ENCODE data around the gene USP49. TPM values are rescaled to one million over a fixed set of nuclear protein-coding genes. Genes with fewer than 3 reads are reported as not detected.

Gene USP49
- total RNA-seq, 2 donors from 2014 or later: 8.2 to 15.3 TPM

DNA sequence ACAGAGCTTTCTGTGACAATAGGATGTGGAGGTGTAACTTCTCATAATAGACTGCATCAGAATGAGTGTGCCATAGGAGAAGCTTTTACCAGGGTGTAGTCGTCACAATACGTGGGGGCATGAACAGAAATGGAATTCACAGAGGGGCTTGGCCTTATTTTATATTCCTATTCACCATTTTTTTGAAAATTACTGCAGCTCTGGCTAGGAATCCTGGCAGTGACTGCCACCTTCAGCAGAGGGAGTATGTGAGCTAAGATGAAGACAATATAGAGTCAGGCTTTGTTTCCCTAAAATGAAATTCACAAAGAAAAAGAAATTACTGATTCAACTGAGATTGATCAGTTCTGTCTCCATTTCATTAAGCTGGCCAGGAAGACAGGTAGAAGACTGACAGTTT is 93.8 kb downstream of the USP49 start:
- ATAC-seq (no peak), DNase-seq (ENCODE audit: low spot score) (no peak)
- no peaks in the 10 kb centered on the region for H3K36me3 Mint-ChIP-seq
- H3K4me1 Mint-ChIP-seq (ENCODE audit: low read depth in 2 of 2): peaks cover 0 to 4% of the 10 kb centered on the region in 2 donors
- no peaks in the 10 kb centered on the region for H3K9me3 Mint-ChIP-seq
- H3K27ac Mint-ChIP-seq: no peak overlapping the region
- H3K27me3 Mint-ChIP-seq: no peaks in the 10 kb centered on the region
- H3K4me3 Mint-ChIP-seq: no peak overlapping the region

DNA sequence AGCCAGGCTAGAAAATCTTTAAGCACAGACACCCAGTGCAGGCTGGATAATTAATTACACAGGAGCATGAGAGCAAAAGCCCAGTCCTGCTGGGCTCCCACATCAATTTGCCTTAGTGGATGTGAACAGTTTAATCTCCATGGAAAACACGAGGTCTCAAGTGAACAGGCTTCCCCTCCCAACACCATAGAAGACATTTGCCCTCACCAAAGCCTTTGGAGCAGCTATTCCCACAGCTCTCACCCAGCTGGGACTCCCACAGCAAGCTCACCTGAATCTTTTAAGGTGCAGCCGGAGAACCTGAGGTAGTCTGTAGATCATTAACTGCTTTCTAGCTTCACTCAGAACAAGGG is 95.6 kb downstream of the USP49 start:
- DNase-seq (ENCODE audit: low spot score) (no peak), ATAC-seq (no peak)
- H3K4me1 Mint-ChIP-seq (ENCODE audit: low read depth in 2 of 2): peaks cover 0 to 4% of the 10 kb centered on the region in 2 donors
- H3K9me3 Mint-ChIP-seq: no peaks in the 10 kb centered on the region
- H3K27ac Mint-ChIP-seq: no peak overlapping the region
- no peaks in the 10 kb centered on the region for H3K36me3 Mint-ChIP-seq
- H3K27me3 Mint-ChIP-seq: no peaks in the 10 kb centered on the region
- H3K4me3 Mint-ChIP-seq: no peak overlapping the region

DNA sequence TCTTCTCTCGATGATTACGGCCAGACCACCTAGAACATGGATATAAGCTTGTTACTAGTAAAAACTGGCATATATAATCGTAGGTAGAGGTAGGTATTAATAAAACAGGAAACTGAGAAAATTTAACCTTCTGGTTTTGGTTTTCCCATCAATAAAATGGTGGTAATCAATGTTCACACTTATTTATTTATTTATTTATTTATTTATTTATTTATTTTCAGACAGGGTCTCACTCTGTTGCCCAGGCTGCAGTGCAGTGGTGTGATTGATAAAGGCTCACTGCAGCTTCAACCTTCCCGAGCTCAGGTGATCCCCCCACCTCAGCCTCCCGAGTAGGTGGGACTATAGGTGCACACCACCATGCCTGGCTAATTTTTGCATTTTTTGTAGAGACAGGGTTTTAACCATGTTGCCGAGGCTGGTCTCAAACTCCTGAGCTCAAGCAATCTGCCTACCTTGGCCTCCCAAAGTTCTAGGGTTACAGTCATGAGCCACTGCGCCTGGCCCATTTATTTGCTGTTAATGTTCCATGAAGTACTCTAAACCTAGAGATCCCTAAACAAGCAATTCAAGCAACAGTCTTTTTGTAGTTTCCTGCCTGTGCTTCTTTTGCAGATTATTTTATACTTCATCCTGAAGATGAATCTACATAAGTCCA is 96.1 kb downstream of the USP49 start:
- Mint-ChIP-seq H3K27me3 (no peaks in the 10 kb centered on the region), H3K36me3 (no peaks in the 10 kb centered on the region), H3K9me3 (no peaks in the 10 kb centered on the region), H3K27ac (no peak overlapping the region), H3K4me1 (ENCODE audit: low read depth in 2 of 2) (no peaks in the 10 kb centered on the region), H3K4me3 (no peak overlapping the region)
- no peak for ATAC-seq
- DNase-seq (ENCODE audit: low spot score): no peak

DNA sequence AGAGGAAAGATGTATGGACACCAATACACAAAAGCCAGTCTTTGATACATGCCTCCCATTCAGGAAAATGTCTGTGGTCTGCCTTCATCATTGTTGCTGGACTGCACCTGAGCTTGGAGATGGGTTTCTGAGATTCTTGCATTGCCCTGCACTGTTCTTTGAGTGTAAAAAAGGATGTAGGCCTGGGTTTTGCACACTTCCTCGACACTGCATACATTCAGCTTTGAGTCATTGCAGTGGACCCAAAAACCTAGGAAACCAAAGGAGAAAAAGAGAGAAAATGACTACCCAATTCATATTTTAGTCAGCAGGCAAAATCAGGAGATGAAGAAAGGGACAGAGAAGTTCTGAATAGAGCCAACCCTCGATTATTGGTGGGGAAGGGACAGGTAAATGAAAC is 98.7 kb downstream of the USP49 start:
- no peak for DNase-seq (ENCODE audit: low spot score)
- no peaks in the 10 kb centered on the region for H3K9me3 Mint-ChIP-seq
- ATAC-seq: no peak

DNA sequence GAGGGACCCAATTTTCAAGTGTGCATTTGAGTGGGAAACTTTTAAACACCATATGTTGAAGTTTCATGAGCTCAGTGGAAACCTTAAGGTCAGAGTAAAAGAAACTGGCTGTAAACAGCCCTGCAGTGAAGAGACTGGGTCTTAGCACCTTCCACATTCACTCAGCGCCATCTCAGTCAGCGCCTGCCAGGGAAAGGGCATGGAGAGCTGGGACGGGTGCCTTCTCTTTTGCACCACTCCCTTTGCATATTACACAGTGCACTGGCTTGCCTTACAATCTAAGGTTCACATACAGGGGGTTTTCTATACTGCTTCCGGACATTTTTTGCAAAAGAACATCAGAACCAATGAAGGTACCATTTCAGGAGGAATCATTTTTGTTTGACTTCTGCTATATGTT is 103.2 kb downstream of the USP49 start:
- H3K4me1 Mint-ChIP-seq (ENCODE audit: low read depth in 2 of 2): peaks cover 10% of the 10 kb centered on the region in 2 donors
- H3K27ac Mint-ChIP-seq: no peak overlapping the region
- no peaks in the 10 kb centered on the region for H3K9me3 Mint-ChIP-seq
- no peak overlapping the region for H3K4me3 Mint-ChIP-seq
- no peaks in the 10 kb centered on the region for H3K27me3 Mint-ChIP-seq
- peaks cover 11% of the 10 kb centered on the region for H3K36me3 Mint-ChIP-seq
- DNase-seq (ENCODE audit: low spot score): no peak
- no peak for ATAC-seq

More for the DNA sequence above, 98.7 kb downstream of the USP49 start:
- Mint-ChIP-seq H3K36me3 (no peaks in the 10 kb centered on the region), H3K27me3 (no peaks in the 10 kb centered on the region), H3K4me3 (no peak overlapping the region), H3K4me1 (ENCODE audit: low read depth in 2 of 2) (no peaks in the 10 kb centered on the region), H3K27ac (no peak overlapping the region)

DNA sequence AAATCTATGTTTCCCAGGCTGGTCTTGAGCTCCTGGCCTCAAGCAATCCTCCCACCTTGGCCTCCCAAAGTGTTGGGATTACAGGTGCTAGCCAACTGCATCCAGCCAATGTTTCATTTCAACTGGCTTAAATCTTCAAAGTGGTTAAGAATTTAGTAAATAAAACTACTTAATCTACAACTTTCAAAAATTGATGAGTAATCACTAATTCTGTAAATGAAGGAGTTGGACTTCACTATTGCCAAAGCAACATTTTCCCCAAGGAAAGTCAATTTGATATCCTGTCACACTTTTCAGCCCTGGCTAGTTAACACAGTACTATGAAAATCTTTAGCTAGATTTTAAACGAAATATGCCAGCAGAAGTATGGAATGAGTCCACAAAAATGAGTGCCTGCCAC is 103.9 kb downstream of the USP49 start:
- Mint-ChIP-seq H3K27me3 (no peaks in the 10 kb centered on the region), H3K9me3 (no peaks in the 10 kb centered on the region), H3K27ac (no peak overlapping the region), H3K4me3 (no peak overlapping the region), H3K36me3 (peaks cover 11% of the 10 kb centered on the region), H3K4me1 (ENCODE audit: low read depth in 2 of 2) (peaks cover 10% of the 10 kb centered on the region in 2 donors)
- ATAC-seq: no peak
- DNase-seq (ENCODE audit: low spot score): no peak

DNA sequence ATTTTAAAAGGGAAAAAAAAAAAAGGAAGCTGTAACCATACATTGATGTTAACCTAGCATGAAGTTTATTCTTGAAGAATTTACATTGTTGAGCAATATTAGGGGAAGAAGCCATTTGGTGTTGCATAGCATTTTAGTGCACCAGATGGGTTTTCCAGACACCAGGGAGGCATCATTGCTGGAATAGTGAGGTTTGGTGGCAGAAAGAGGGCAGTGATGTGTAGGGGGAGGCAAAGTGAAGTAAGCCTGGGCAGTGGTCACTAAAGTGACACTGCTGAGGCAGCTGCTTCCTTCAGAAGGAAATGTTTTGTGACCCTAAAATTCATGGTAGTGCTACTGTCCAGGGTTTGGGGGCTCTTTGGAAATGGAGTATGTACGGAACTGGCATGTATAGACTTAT is 105.1 kb downstream of the USP49 start:
- peaks cover 10% of the 10 kb centered on the region in 2 donors for H3K4me1 Mint-ChIP-seq (ENCODE audit: low read depth in 2 of 2)
- H3K4me3 Mint-ChIP-seq: peak overlapping the region; percentile 95
- peaks cover 11% of the 10 kb centered on the region for H3K36me3 Mint-ChIP-seq
- H3K27ac Mint-ChIP-seq: peak overlapping the region; percentile 91
- no peaks in the 10 kb centered on the region for H3K9me3 Mint-ChIP-seq
- H3K27me3 Mint-ChIP-seq: no peaks in the 10 kb centered on the region
- no peak for DNase-seq (ENCODE audit: low spot score)
- ATAC-seq: no peak

DNA sequence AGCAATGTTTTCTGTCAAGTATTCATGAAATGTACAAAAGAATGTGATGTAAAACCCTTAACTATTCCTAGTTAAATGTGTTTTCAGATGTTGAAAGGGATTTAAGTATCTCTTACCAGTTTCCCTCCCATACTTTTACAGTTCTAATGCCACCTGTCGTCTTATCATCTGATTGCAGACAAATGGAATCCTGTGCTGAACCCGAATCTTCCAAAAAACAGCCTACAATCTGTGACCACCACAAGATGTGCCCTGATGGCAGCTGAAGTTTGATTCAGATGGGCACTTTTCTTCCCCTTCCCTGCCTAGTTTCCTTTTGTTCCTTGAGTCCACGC is 105.8 kb downstream of the USP49 start:
- Mint-ChIP-seq H3K9me3 (no peaks in the 10 kb centered on the region), H3K27ac (peak overlapping the region; percentile 91), H3K4me3 (peak overlapping the region; percentile 95), H3K27me3 (no peaks in the 10 kb centered on the region), H3K36me3 (peaks cover 11% of the 10 kb centered on the region), H3K4me1 (ENCODE audit: low read depth in 2 of 2) (peaks cover 10% of the 10 kb centered on the region in 2 donors)
- ATAC-seq: no peak
- DNase-seq (ENCODE audit: low spot score): no peak

DNA sequence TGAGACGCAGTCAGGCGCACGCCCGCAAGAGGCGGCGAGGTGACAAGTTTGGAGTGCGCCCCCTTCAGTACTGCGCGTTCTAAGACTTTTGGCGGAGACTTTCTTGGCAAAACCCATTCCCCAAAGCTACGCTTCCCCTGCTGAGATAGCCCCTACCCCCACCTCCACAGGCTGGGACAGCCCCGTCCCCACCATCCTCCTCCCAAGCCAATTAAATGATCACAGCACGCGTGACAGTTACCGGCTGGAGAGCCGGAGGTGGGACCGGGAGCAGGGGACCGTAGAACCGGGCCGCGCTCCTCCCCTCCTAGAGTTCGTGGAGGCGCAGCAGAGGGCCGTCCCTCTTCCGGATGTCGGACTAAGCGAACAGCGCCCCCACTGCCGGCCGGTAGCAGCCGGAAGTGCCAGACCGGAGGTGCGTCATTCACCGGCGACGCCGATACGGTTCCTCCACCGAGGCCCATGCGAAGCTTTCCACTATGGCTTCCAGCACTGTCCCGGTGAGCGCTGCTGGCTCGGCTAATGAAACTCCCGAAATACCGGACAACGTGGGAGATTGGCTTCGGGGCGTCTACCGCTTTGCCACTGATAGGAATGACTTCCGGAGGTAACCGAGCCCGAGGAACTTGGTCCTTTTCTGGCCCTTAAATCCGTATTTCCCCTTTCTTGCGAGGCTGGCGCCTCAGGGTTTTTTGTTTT is 107.8 kb downstream of the USP49 start, which contains the start of gene TOMM6:
TOMM6 (plus strand) TSS at position 476 of the 699 bp plus-strand sequence; CDS start at position 480, 4 bp downstream.
- DNase-seq (ENCODE audit: low spot score) (peak; percentile 97), ATAC-seq (peak; percentile 91 to 92)
- Mint-ChIP-seq H3K9me3 (no peaks in the 10 kb centered on the region), H3K4me3 (peak within 1 kb of the TSS; percentile 95), H3K36me3 (peaks cover 11% of the 10 kb centered on the region), H3K4me1 (ENCODE audit: low read depth in 2 of 2) (peaks cover 10% of the 10 kb centered on the region in 2 donors), H3K27ac (peak within 1 kb of the TSS; percentile 91), H3K27me3 (no peaks in the 10 kb centered on the region)

DNA sequence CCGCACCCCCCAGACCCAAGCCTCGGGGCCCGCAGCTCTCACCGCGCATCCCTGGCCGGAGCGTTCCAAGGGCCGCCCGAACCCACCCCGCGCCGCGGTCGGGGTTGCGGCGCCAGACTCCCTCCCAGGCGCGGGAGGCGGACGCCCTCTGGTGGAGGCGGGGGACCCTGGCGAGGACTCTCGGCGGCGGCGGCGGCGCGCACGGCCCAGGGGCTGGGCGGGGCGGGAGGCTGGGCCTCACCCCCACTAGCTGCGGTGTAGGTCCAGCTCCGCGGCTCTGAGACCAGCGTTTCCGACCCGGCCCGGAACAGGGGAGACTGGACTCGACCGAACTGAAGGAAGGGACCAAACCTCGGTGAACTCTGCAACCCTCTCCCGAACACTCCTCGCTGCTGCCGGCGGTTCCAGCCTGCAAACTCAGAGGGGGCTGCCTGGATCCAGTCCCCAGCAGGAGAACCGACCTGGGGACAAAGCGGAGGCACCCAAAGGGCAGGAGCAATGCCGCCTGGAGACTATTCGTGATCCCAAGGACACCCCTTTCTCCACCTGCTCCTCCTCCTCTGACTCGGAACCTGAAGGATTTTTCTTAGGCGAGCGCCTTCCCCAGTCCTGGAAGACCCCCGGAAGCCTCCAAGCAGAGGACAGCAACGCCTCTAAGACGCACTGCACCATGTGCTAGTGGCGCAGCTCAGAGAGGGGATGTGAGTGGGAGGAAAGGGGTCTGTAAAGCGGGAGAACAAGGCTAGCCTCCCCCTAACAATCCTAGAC is 108.5 kb downstream of the USP49 start:
- Mint-ChIP-seq H3K27ac (peak overlapping the region; percentile 91), H3K27me3 (no peaks in the 10 kb centered on the region), H3K36me3 (peaks cover 11% of the 10 kb centered on the region), H3K4me1 (ENCODE audit: low read depth in 2 of 2) (peaks cover 10% of the 10 kb centered on the region in 2 donors), H3K9me3 (no peaks in the 10 kb centered on the region), H3K4me3 (peak overlapping the region; percentile 95)
- ATAC-seq: peak; percentile 88 to 91
- peak; percentile 93 for DNase-seq (ENCODE audit: low spot score)

DNA sequence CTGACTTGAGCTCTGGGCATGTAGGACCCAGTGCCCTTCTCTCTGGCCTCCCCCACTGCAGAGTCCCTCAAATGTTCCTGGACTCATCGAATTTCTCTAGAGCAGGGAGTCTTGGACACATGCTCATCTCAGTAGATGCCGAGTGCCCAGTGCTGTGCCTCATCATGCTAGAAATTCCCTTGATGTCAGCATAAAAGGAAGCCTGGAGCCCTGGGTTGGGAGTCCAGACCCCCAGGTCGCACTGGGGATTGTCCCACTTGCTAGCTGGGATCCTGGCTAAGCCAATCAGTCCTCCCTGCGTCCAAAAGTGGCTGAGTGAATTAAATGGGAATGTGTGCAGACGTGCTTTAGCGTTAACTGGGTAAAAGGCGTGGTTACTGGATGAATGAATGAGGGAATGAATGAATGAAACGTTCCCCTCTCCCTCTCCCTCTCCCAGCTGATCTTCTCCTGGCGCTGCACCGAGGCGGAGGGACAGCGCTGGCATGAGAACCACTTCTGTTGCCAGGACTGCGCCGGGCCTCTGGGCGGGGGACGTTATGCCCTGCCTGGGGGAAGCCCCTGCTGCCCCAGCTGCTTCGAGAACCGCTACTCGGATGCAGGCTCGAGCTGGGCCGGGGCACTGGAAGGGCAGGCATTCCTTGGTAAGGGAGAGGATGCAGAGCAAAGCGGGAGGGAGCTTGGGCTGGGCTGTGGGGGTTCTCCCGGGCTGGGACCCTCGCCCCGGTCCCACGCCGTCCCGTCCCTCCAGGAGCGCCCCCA is 109.3 kb downstream of the USP49 start:
- ATAC-seq (no peak), DNase-seq (ENCODE audit: low spot score) (no peak)
- H3K36me3 Mint-ChIP-seq: peaks cover 11% of the 10 kb centered on the region
- H3K4me3 Mint-ChIP-seq: peak overlapping the region; percentile 95
- peaks cover 10 to 15% of the 10 kb centered on the region in 2 donors for H3K4me1 Mint-ChIP-seq (ENCODE audit: low read depth in 2 of 2)
- H3K27ac Mint-ChIP-seq: no peak overlapping the region
- H3K27me3 Mint-ChIP-seq: no peaks in the 10 kb centered on the region
- H3K9me3 Mint-ChIP-seq: no peaks in the 10 kb centered on the region

DNA sequence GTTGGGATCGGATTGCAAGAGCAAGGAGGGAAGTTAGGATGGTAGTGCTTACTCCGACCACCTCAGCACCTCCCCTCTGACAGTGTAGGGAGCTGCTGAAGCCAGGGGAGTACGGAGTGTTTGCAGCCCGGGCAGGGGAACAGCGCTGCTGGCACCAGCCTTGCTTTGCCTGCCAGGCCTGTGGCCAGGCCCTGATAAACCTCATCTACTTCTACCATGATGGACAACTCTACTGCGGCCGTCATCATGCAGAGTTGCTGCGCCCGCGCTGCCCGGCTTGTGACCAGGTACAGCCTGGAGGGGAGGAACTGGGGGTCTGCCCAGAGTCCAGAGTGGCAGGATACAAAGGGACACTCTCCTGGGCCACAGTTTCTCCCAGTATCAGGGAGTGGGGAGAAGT is 109.9 kb downstream of the USP49 start:
- no peaks in the 10 kb centered on the region for H3K9me3 Mint-ChIP-seq
- no peak for DNase-seq (ENCODE audit: low spot score)

DNA sequence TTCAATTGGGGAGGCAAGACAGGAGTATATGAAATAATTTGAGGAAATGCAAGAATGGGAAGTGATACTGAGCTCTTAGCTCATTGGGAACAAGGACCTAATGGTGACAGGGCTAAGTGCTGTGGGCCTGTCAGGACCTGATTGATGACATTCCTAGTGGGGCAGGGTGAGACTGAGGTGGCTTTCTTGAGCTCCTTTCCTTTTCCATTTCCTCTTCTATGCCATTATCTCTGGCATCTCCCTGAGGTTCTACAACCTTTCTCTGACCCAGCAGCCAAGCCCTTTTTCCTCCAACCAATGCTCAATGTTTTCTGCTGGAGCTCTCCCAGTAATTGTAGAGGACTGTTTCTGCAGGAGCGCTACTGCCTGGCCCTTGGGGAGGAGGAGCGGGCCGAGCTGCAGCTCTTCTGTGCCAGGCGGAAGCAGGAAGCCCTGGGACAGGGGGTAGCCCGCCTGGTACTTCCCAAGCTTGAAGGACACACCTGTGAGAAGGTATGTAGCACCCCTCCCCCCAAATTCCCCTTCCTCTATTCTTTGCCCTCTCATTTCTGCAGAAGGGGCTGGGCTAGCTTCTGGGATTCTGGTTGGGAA is 110.5 kb downstream of the USP49 start:
- Mint-ChIP-seq H3K4me1 (ENCODE audit: low read depth in 2 of 2) (peaks cover 4 to 15% of the 10 kb centered on the region in 2 donors), H3K27me3 (no peaks in the 10 kb centered on the region), H3K36me3 (peaks cover 4% of the 10 kb centered on the region), H3K9me3 (no peaks in the 10 kb centered on the region), H3K27ac (no peak overlapping the region), H3K4me3 (peak overlapping the region; percentile 42)
- DNase-seq (ENCODE audit: low spot score) (no peak), ATAC-seq (no peak)

More for the DNA sequence above, 109.9 kb downstream of the USP49 start:
- peaks cover 9% of the 10 kb centered on the region for H3K36me3 Mint-ChIP-seq
- H3K4me3 Mint-ChIP-seq: peak overlapping the region; percentile 42
- no peak overlapping the region for H3K27ac Mint-ChIP-seq
- ATAC-seq: no peak
- peaks cover 10 to 15% of the 10 kb centered on the region in 2 donors for H3K4me1 Mint-ChIP-seq (ENCODE audit: low read depth in 2 of 2)
- no peaks in the 10 kb centered on the region for H3K27me3 Mint-ChIP-seq
